Esophagus squamous epithelium (tissue), 4 donors: ENCODE results near the gene CNTNAP2.

ENCODE experiments used
- POLR2A ChIP-seq, 4 donors: fragments of 450-650 bp; IDR thresholded peaks; one replicate each; pipeline ENCODE4 v1.6.1; 2017; ENCODE audit warnings: antibody characterized with exemption in 4 of 4, mild to moderate bottlenecking in 4 of 4, moderate library complexity in 3 of 4
- TF ChIP-seq, protein P1 (sequence below), 6 experiments: fragments of 450-650 bp in 4 of 6; fragments of 200-600 bp in 2 of 6; sonication (generic) in 2 of 6; IDR thresholded peaks; one replicate each; pipeline ENCODE4 v1.5.1; 2016 to 2019; ENCODE audit warnings: antibody characterized with exemption in 6 of 6, mild to moderate bottlenecking in 4 of 6, moderate library complexity in 4 of 6

DNA sequence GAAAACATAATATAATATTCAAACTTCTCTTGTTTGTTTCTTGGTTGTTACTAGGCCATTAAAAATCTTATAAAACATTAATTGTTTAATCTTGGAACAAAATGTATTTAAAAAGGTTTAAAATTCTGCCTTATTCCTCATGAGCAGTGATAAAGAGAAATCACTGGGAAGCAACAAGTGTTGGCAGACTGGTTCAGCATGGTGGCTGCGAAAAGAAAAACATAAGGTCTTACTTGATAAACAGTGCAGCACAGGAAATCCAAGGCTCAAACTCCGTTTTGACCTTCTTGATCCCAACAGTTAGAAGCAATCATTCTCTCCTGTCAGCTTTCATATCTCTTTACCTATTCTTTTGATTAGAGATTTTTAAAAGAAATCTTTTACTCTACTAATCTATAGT is 530.8 kb downstream of the CNTNAP2 start:
- TF ChIP-seq, protein P1, sequence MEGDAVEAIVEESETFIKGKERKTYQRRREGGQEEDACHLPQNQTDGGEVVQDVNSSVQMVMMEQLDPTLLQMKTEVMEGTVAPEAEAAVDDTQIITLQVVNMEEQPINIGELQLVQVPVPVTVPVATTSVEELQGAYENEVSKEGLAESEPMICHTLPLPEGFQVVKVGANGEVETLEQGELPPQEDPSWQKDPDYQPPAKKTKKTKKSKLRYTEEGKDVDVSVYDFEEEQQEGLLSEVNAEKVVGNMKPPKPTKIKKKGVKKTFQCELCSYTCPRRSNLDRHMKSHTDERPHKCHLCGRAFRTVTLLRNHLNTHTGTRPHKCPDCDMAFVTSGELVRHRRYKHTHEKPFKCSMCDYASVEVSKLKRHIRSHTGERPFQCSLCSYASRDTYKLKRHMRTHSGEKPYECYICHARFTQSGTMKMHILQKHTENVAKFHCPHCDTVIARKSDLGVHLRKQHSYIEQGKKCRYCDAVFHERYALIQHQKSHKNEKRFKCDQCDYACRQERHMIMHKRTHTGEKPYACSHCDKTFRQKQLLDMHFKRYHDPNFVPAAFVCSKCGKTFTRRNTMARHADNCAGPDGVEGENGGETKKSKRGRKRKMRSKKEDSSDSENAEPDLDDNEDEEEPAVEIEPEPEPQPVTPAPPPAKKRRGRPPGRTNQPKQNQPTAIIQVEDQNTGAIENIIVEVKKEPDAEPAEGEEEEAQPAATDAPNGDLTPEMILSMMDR (IDR thresholded peaks at IDR 0.05) = no peak
- TF ChIP-seq POLR2A (IDR thresholded peaks at IDR 0.05) = no peak
